Measurements from ENCODE around the gene FAM131B.

DNA sequence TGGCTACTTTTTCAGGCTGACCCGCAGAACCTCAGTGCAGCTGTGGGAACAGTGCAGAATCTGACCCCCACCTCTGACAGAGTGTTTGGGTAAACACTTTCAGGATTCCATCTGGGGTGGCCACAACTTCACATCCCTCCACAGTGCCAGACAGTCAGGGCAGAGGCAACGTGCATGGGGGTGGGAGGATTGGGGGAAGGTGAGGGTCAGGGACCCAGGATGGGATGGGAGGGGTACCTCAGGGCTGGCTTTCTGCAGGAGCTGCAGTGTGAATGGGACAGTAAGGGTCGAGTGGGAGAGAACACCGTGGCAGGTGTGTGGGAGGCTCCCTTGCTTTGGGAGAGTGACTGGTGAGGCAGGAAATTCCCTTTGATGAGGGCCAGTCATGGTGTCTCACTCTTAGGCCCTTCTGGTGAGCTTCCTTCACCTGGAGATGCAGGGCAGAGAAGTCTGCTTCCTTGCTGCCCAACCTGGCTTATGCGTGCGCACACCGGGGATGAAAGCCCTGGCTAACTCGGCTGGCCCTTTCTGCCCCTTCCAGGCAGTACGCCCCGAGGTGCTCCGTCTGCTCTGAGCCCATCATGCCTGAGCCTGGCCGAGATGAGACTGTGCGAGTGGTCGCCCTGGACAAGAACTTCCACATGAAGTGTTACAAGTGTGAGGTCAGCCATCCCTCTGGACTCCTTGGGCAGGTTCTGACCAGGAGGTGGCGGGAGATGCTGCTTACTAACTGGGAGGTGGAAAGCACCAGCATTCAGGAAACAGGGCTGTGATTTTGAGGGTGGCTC lies 27.0 kb upstream of the FAM131B start:
- TF ChIP-seq, protein P1, sequence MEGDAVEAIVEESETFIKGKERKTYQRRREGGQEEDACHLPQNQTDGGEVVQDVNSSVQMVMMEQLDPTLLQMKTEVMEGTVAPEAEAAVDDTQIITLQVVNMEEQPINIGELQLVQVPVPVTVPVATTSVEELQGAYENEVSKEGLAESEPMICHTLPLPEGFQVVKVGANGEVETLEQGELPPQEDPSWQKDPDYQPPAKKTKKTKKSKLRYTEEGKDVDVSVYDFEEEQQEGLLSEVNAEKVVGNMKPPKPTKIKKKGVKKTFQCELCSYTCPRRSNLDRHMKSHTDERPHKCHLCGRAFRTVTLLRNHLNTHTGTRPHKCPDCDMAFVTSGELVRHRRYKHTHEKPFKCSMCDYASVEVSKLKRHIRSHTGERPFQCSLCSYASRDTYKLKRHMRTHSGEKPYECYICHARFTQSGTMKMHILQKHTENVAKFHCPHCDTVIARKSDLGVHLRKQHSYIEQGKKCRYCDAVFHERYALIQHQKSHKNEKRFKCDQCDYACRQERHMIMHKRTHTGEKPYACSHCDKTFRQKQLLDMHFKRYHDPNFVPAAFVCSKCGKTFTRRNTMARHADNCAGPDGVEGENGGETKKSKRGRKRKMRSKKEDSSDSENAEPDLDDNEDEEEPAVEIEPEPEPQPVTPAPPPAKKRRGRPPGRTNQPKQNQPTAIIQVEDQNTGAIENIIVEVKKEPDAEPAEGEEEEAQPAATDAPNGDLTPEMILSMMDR (IDR thresholded peaks at IDR 0.05; ENCODE audit: borderline replicate concordance, extremely low read depth, low read length, poor library complexity, severe bottlenecking) = no peak
- TF ChIP-seq EZH2 (IDR thresholded peaks at IDR 0.05; ENCODE audit: borderline replicate concordance, low read depth, low read length, severe bottlenecking) = no peak

Data from DND-41 (cell line).